Activated CD8-positive, alpha-beta memory T cell treated with anti-CD3 and anti-CD28 coated beads for 48 hours (primary cell): ENCODE data around the gene SPCS1.
"Not testable (repeated sequence)": the region's sequence is repeated elsewhere in the genome, so short reads cannot be mapped to it uniquely, and the experiment has no call there.

Experiments used
- DNase-seq, 3 experiments: peaks; one replicate each; pipeline ENCODE4 v3.0.0-alpha.2; 2020; ENCODE audit warnings: low read depth in 2 of 3, low spot score in 2 of 3

SPCS1 gene

DNA sequence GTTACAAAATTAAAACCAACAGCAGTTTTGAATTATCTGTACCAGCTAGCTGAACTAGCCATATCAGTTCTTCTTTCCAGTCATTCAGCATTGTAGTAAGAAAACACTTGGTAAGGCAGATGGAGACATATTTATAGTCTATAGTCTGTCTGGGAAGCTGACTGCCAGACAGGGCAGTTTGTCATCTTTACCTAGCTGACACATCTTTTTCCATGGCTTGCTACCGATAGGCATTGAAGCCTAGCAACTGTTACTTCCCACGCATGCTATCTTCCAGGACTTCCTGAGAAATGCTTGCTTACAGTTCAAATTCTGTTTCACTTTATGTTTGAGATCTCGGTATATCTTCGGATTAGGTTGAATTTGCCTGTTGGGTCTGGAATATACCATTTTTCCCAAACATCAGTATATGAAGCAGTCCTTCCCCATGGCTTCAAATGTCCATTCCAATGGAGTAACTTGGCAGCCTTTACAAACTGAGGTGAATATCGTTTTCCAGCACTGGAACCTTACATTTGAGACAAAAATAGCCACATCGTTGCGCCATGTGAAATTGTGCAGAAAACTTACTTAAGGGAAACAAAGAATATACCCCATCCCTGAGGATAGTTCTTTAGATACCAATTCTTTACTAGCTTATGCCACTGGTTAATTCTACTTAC, 11.2 kb upstream of the SPCS1 start:
- DNase-seq = no peak

DNA sequence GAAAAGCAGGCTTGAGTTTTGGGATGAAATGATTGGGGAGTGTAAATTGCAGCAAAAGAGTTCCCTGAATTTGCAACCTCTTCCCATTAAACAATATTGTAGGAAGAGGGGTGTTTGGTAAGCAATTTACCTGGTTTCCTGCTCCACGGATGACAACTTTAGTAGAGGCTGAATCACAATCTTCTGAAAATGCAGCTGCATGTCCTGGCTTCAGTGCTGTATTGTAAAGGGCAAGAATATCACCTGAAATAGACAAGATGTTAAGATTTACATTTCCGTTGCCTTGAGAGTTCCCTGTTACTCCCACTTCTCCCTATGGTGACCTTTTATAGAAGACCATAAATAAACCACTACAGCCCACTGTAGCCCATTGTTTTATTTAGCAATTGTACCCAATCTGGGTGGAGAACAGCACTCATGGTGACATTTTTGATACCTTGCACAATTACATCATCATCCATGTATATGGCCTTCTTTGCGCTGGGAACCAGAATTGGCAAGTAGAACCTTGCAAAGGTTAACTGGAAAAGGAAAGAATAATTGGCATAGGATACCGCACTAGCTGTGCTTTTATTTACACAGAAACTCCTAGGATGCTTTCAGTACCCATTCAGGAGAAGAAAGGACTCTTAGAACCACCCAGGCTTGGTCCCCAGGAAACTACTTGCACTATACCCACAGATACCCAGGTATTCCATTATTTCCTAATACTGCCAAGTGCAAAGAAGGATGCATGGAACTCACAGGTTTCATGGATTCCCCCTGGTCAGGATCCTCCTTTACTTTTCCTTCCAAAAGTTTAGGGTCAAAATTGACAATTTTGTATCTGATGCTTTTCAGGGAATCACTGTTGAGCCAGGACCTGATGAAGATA, 9.9 kb upstream of the SPCS1 start:
- no peak for DNase-seq

DNA sequence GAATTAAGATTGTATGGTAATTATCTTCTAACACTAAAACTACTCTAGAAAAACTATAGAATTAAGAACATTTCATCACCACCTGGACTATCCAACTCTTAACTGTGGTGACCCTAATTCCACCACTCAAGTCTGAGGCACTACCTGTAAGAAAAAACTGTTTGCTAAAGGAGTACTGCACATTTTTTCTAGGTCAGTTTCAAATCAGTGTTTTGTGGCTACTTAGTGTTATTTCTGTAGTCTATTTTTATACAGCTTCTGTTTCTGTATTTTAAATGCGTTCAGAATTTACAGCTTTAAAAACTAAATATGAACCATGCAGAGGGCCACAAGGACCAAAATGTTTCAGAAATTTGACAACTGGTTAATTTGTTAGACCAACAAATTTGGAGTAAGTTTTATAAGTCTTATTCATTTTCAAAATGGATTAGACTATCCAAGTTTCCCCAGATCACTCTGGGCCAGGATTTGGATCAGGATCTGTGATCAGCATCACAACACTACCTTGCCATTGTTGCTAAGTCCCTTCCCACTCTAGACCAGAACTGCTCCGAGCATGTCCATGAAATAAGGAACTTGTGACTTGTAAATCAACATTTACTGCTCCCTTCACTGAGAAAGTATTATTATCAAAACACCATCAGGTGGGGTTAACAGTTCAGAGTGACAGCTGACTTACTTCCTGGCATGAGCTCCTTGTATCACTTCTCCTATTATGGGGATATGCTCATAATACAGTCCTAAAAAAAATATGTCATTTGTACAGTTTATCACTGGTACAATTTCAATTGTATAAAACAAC, 8.9 kb upstream of the SPCS1 start:
- no peak for DNase-seq

DNA sequence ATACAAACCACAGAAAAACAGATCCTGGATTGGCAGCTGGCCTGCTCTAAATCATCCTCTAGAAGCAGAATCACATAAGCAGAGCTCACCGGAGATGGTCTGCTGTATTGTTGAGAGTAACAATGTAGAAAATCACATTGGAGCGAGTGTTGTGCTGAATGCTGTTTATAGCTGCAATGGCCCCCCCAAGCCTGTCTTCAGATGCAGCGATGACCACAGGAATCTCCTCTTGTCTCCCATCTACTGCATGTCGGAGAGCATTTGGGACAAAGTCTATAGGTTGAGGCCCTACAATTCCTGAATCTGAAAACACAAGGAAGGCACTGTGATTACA, 8.3 kb upstream of the SPCS1 start:
- DNase-seq = no peak

DNA sequence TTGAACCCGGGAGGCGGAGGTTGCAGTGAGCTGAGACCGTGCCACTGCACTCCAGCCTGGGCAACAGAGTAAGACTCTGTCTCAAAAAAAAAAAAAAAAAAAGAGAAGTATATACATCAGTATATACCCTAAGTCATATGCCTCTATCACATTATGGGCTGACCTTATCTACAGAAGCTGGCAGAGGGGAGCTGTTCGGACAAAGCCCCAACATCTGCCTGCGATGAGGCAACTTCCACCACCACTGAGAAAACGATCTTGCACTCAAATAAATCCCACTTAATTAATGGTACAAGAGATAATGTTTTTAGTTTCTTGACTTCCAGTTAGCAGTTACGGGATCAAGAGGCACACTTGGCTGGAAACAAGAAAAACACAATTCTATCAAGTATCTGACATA, 2.6 kb upstream of the SPCS1 start:
- DNase-seq = no peak

DNA sequence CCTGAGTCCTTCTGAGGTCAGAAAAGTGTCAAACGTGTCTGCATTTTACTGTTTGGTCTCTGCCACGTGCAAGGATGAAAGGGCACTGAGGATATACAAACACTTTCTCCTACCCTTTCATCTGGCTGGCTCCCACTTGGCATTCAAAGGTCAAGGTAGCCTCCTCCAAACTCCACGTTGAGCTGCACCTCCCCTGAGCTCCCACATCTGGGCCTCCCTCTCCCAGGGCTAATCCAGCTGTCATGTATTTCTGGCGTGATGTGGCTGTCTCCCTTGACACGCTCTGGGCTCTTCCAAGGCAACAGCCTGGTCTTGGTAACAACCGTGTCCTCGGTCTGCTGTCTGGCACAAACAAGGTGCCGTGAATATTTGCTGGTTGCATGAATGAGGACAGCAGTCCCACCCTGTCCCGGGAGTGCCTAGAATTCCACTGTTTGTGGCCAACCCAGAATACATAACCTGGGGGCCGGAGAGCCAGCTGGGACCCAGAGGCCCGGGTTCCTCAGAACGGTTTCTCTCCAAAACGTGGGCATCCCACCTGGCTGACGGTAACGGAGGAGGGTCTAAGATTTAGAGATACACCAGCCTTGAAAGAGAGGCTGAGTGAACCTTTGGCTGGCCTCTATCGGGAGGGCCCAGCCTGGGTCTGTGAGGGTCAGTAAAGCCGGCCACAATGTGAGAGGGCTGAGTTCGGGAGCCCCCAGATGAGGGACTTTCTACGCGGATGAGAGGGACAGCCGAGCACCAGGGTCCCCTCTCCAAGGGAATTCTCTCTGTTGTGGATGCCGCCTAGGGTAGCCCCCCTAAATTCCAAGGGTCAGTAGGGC, 1.1 kb upstream of the SPCS1 start:
- DNase-seq = no peak

DNA sequence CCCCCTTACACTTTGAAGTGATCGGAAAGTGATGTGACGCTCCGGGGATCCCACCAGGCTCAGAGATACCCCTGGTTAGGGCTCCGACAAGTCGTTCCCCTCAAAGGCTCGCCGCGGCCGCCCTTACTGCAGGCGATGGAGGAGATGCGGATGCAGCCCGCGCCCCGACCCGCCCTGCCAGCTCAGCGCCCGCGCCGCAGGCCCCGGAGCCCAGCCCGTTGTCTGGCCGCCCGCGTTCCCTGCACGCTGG, 543 bp upstream of the SPCS1 start:
- no peak for DNase-seq

DNA sequence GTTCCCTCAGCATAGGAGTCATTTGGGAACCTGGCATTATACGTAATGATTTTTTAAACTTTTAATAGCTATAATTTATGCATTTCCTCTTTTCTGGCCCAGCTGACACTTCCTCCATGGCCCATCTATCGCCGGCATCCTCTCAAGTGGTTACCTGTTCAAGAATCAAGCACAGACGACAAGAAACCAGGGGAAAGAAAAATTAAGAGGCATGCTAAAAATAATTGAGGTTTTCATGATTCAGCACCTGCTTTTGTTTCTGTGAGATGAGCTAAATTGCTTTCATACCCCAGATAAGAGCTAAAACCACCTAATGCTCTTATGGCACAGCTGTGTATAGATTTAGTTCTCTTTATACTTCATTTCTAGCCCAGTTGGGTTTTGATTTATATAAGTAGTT, 1.7 kb downstream of the SPCS1 start:
- no peak for DNase-seq

DNA sequence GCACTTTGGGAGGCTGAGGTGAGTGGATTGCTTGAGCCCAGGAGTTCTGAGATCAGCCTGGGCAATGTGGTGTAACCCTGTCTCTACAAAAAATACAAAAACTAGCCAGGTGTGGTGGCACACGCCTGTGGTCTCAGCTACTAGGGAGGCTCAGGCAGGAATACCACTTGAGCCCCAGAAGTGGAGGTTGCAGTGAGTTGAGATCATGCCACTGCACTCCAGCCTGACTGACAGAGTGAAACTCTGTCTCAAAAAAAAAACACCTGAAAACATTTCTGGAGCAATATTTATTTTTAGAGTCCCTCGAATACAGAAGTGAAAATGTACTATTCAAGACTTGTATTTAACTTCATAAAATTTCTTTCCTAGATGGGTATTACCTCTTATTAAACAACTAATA, 4.6 kb downstream of the SPCS1 start:
- no peak for DNase-seq

DNA sequence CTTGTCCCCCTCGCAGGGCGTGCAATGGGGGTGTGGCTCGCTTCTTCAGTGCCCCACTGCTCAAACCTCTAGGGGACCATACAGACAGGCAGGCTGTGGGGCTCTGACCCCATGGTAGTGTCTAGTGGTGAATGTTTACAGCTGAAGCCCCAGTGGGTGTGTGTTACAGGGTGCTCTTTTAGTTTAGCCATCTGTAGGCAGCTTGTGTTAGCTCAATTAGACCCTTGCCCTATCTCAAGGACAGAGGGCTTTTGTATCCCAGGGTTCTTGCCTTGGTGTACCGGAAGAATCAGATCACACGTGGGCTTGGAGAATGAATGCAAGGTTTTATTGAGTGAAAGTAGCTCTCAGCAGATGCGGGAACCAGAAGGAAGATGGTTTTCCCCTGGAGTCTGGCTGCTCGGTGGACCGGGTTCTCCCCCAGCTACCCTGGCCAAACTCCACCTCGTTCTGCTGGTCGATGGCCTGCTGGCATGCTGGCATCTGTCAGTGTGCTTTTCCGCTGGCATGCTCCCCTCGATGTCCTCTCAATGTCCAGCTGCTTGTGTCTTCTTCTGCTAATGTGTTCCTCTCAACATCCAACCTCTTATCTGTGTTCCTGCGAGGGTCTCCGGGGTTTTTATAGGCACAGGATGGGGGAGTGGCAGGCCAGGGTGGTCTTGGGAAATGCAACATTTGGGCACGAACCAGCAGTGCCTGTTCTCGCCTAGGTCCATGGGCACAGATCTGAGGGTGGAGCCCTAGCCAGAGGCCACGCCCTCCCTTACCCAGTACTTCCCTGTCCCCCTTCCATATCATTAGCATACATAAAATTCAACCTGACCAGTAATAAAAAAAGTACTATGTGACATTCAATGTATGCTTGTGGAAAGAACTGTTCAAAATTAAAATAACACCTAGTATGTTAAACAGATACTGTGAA, 6.6 kb downstream of the SPCS1 start:
- no peak for DNase-seq

DNA sequence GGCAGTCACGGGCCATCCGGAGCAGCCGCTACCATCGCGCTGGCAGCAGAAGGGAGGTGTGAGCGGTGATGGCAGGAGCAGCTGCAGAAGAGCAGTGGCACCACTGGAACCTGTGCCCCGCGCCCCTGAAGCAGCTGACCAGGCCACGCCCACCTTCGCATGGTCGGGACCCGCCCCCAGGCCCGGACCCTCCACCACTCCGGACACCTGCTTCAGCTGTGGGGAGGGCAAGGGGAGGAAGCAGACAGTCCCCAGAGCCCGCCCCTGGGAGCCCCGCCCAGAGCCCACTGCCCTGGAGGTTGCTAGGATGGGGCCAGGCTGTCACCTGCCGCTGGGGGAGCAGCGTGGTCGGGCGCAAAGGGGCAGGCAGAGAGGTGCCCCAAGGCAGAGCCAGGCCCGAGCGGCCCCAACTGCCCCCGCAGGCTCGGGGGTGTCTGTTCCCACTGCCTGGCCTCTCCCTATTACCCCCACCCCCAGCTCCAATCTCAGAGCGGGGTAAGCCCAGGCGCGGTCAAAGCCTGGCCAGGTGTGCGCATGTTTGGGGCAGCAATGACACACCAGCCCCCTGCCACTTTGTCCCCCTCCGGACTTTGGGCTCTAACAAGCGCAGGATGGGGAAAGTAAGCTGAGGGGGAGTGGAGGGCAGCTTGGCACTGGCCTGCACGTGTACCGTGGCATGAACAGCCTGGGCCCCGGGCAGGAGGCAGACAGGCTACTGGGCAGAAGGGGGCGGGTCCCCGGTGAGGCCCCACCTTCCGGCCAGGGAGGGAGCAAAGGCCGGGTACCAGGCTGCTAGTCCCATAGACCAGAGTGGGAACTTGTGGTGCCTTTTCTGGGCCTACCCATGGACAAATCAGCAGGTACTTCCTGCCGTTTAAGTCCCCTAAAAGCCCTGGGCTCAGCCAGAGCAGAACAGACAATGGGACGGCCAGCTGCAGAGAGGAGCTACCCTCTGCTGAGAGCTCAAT, 8.7 kb downstream of the SPCS1 start:
- no peak for DNase-seq

DNA sequence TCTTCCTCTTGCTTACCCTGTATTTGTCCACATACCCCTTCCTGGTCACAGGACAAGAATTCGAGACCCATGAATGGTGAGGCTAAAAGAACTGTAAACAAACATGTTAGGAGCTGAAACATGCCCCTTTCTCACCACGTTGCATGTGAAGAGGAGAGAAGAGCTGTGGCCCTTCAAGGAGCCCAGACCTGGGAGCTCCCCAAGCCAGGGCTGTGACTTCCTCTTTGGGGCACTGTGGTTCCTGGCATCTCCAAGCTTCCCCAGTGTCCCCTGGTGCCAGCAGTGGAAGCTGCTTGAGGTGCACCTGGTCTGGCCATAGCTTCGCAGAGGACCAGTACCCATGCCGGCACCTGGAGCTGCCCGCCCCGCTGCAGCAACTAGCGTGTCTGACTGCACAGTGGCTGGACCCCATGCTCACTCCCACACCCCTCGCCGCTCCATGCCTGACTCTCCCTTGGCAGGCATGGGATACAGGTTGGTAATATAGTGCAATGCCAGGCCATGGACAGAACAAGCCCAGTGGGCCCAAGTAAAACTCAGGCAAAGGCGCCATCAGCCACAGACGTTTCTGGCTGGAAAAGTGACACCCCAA, 9.9 kb downstream of the SPCS1 start:
- no peak for DNase-seq

DNA sequence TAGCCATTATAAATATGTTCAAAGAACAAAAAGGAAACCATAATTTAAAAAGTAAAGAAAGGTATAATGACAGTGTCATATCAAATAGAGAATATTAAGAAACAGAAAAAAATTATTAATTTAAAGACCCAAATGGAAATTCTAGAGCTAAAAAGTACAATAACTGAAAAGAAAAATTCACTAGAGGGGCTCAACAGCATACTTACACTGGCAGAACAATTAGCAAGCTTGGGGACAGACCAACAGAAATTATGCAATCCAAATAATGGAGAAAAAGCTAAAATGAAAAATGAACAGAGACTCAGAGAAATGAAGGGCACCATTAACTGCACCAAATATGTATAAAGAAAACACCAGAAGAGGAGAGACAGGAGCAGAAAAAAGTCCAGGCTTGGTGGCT, 13.7 kb downstream of the SPCS1 start:
- DNase-seq = no peak

DNA sequence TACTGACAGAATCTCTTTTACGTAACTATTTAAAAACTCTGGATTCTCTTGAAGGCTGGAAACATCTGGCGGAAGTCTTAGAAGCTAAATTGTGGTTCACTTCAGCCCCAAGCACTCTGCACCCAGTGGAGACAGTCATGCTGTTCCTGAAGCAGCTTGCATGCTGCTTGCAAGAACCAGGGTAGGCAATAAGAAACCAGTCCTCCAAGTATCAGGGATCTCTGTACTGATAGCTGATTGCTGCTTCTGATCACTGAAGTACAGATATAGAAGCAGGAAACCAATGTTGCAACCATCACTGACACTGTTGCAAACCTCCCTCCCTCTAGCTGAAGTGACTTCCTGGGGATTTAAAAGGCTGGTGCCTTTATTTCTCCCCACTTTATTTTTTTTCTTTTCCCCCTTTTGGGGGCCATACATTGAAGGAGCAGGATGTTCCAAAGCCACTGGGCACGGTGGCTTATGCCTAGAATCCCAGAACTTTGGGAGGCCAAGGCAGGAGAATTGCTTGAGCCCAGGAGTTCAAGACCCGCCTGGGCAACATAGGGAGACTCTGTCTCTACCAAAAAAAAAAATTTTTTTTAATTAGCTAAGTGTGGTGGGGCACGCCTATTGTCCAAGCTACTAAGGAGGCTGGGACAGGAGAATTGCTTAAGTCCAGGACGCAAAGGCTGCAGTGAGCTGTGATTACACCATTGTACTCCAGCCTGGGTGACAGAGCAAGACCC, 15.3 kb downstream of the SPCS1 start:
- no peak for DNase-seq

DNA sequence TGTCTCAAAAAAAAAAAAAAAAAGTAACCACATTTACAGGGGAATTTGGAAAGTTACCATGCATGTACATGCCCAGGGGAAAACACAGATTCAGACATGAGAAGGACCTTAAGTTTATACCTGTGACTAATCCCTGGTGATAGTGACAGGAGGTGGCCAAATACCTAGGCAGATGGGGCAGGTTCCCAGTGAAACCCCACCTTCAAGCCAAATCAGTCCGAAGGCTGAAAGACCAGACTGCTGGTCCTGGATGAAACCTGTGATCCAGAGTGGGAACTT, 15.8 kb downstream of the SPCS1 start:
- DNase-seq = no peak

DNA sequence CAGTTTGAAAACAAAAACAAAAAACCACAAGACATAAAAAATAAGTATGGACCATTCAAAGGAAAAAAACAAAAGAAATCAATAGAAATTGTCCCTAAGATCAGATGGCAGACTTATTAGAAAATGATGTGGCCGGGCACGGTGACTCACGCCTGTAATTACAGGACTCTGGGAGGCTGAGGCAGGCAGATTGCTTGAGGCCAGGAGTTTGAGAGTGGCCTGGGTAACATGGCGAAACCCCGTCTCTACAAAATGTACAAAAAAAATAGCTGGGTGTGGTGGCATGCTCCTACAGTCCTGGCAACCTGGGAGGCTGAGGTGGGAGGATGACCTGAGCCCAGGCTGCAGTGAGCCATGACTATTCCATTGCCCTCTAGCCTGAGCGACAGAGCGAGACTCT, 16.6 kb downstream of the SPCS1 start:
- no peak for DNase-seq

DNA sequence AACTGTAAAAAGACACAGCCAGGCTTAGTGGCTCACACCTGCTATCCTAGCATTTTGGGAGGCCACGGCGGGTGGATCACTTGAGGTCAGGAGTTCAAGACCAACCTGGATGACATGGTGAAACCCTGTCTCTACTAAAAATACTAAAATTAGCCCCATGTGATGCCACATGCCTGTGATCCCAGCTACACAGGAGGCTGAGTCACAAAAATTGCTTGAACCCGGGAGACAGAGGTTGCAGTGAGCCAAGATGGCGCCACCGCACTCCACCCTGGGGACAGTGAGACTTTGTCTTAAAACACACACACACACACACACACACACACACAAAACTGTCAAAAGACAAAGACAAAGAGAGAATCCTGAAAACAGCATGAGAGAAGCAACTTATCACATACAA, 18.0 kb downstream of the SPCS1 start:
- DNase-seq = no peak

DNA sequence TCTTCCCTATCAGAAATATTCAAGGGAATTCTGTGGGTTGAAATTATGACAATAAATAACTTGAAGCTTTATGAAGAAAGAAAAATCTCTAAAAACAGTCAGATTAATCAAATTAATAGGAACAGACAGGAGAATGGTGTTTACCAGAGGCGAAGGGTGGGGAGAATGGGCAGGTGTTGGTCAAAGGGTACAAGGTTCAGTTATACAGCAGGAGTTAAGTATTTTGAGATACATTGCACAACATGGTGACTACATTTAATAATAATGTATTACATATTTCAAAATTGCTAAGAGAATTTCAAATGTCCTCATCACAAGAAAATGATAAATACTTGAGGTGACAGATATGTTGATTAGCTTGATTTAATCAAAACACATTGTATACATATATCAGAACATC, 18.6 kb downstream of the SPCS1 start:
- no peak for DNase-seq

DNA sequence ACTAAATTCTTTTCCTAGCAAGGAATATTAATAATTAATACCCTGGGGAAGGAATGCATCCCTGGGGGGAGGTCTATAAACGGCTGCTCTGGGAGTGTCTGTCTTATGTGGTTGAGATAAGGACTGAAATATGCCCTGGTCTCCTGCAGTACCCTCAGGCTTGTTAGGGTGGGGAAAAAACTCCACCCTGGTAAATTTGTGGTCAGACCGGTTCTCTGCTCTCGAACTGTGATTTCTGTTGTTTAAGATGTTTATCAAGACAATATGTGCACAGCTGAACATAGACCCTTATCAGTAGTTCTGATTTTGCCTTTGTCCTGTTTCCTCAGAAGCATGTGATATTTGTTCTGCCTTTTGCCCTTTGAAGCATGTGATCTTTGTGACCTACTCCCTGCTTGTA, 22.8 kb downstream of the SPCS1 start:
- DNase-seq = not testable (repeated sequence)
